ENCODE measurements around the gene BTD. TPM values are rescaled to one million over a fixed set of nuclear protein-coding genes. Genes with fewer than 3 reads are reported as not detected.
"Not testable (repeated sequence)": the region's sequence is repeated elsewhere in the genome, so short reads cannot be mapped to it uniquely, and the experiment has no call there.

The BTD gene
- total RNA-seq, 4 donors from 2014 or later = 20.5 to 53.9 (median 44.6) TPM

DNA sequence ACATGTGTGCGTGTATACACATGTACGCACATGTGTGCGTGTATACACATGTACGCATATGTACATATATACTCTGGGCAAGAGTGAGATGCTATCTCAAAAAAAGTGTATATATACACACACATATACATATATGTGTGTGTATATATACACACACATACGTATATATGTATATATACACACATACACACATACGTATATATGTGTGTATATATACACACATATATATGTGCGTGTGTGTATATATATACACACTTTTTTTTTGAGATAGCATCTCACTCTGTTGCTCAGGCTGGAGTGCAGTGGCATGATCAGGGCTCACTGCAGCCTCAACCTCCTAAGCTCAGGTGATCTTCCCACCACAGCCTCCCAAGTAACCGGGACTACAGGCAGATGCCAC lies 8.6 kb upstream of the BTD start:
- no peaks in the 10 kb centered on the region for H3K9me3 ChIP-seq
- TF ChIP-seq, protein P1, sequence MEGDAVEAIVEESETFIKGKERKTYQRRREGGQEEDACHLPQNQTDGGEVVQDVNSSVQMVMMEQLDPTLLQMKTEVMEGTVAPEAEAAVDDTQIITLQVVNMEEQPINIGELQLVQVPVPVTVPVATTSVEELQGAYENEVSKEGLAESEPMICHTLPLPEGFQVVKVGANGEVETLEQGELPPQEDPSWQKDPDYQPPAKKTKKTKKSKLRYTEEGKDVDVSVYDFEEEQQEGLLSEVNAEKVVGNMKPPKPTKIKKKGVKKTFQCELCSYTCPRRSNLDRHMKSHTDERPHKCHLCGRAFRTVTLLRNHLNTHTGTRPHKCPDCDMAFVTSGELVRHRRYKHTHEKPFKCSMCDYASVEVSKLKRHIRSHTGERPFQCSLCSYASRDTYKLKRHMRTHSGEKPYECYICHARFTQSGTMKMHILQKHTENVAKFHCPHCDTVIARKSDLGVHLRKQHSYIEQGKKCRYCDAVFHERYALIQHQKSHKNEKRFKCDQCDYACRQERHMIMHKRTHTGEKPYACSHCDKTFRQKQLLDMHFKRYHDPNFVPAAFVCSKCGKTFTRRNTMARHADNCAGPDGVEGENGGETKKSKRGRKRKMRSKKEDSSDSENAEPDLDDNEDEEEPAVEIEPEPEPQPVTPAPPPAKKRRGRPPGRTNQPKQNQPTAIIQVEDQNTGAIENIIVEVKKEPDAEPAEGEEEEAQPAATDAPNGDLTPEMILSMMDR (IDR thresholded peaks at IDR 0.05) = no peak
- TF ChIP-seq POLR2AphosphoS5 (IDR thresholded peaks at IDR 0.05) = no peak
- TF ChIP-seq POLR2A (IDR thresholded peaks at IDR 0.05) = no peak
- no peak for TF ChIP-seq EP300 (IDR thresholded peaks at IDR 0.05)
- peaks cover 0 to 2% (median 0%) of the 10 kb centered on the region in 3 donors for H3K4me1 ChIP-seq
- 68 to 94% methylated on average over 5 to 8 of the region's 8 CpGs for WGBS, 2 donors (ENCODE audit: low coverage in 1 of 2)
- H3K36me3 ChIP-seq = peaks cover 0 to 87% of the 10 kb centered on the region in 2 donors
- H3K27me3 ChIP-seq = no peaks in the 10 kb centered on the region
- H3K4me3 ChIP-seq = no peak overlapping the region
- H3K27ac ChIP-seq = no peak overlapping the region
- no peak for ATAC-seq

DNA sequence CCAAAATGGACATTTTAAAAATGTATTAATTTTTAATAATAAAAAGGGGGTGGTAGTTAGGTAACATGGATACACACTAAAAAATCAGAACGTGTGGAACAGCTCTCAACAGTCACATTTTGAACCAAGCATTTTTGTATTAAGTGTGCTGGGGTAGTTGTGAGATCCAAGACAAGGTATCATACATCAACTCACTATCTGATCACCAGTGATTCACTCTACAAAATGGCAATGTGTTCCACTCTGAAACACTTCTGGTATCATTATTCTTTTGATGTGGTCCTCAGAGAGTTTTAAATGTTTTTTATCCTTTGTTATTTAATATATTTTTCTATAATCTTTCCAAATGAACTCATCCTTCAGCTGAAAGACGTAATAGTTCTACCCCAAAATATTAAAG lies 5.6 kb upstream of the BTD start:
- Histone ChIP-seq H3K4me3 (no peak overlapping the region), H3K9me3 (no peaks in the 10 kb centered on the region), H3K4me1 (peaks cover 6 to 32% (median 7%) of the 10 kb centered on the region in 3 donors), H3K27ac (no peak overlapping the region), H3K36me3 (peaks cover 0 to 79% of the 10 kb centered on the region in 2 donors), H3K27me3 (no peaks in the 10 kb centered on the region)
- WGBS, 2 donors (ENCODE audit: low coverage in 1 of 2) = 65 to 93% methylated on average over 2 of the region's 2 CpGs
- TF ChIP-seq POLR2AphosphoS5 (IDR thresholded peaks at IDR 0.05) = no peak
- TF ChIP-seq POLR2A (IDR thresholded peaks at IDR 0.05) = no peak
- no peak for TF ChIP-seq EP300 (IDR thresholded peaks at IDR 0.05)
- TF ChIP-seq, protein P1 (IDR thresholded peaks at IDR 0.05) = no peak
- ATAC-seq = no peak

DNA sequence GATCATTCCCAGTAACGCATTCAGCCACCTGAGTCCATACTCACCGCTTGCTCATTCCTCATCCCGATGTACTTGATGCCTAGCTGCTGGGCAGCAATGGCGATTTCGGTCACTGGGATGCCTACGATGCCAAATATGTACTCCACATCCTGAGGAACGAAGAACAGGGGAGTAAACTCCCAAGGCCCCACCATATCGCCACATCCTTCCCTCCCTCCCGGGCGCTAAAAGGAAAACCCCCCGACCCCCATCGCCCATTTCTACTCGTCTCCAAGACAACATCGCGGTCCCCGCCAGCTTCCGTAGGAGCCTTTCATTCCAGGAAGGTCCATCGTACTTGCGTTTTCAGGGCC lies 523 bp upstream of the BTD start:
- no peaks in the 10 kb centered on the region for H3K27me3 ChIP-seq
- 0% methylated on average over 11 of the region's 19 CpGs; no CpG with 5 or more reads in 1 of the 2 donors for WGBS, 2 donors (ENCODE audit: low coverage in 1 of 2)
- ATAC-seq = peak; percentile 2
- H3K27ac ChIP-seq = peak overlapping the region; percentile 77 to 92 (median 88)
- TF ChIP-seq POLR2AphosphoS5 (IDR thresholded peaks at IDR 0.05) (no peak), EP300 (IDR thresholded peaks at IDR 0.05) (no peak), POLR2A (IDR thresholded peaks at IDR 0.05) (no peak)
- TF ChIP-seq, protein P1 (IDR thresholded peaks at IDR 0.05) = no peak
- H3K9me3 ChIP-seq = no peaks in the 10 kb centered on the region
- peaks cover 0 to 41% of the 10 kb centered on the region in 2 donors for H3K36me3 ChIP-seq
- peaks cover 11 to 57% (median 14%) of the 10 kb centered on the region in 3 donors for H3K4me1 ChIP-seq
- H3K4me3 ChIP-seq = peak overlapping the region; percentile 90 to 96

DNA sequence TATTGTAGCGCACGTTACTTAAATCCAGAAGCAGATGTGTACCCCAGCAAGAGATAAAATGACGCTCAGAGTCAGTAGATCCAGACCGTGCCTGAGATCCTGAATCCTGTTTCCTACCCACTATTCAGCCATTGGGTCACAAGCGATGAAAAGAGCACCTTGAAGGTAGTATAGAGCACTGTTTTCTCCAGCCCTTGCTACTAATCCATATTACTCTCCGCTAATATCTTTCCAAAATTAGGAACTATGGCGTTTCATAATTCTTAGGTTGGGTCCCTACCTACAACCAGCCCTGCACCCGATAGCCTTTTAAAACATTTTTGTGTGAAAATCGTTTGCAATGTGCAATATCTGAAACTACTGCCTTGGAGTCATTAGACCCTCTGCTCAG lies 596 bp downstream of the BTD start:
- Histone ChIP-seq H3K36me3 (peaks cover 0 to 30% of the 10 kb centered on the region in 2 donors), H3K4me3 (peak overlapping the region; percentile 90 to 96), H3K4me1 (peaks cover 14 to 68% (median 16%) of the 10 kb centered on the region in 3 donors), H3K27ac (peak overlapping the region; percentile 88 to 96 (median 90)), H3K9me3 (no peaks in the 10 kb centered on the region), H3K27me3 (no peaks in the 10 kb centered on the region)
- ATAC-seq = peak; percentile 8
- TF ChIP-seq, protein P1 (IDR thresholded peaks at IDR 0.05) = no peak
- no peak for TF ChIP-seq POLR2AphosphoS5 (IDR thresholded peaks at IDR 0.05)
- no peak for TF ChIP-seq EP300 (IDR thresholded peaks at IDR 0.05)
- no peak for TF ChIP-seq POLR2A (IDR thresholded peaks at IDR 0.05)
- WGBS, 2 donors (ENCODE audit: low coverage in 1 of 2) = 1 to 3% methylated on average over 9 of the region's 9 CpGs

DNA sequence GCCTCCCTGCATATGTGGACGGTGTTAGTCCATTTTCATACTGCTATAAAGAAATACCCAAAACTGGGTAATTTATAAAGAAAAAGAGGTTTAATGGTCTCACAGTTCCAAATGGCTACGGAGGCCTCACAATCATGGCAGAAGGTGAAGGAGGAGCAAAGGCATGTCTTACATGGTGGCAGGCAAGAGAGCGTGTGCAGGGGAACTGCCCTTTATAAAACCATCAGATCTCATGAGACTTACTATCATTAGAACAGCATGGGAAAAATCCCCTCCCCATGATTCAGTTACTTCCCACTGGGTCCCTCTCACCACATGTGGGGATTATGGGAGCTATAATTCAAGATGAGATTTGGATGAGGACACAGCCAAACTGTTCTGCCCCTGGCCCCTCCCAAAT lies 1.3 kb downstream of the BTD start:
- not testable (repeated sequence) for H3K27me3 ChIP-seq, H3K9me3 ChIP-seq, ATAC-seq
- H3K4me1 ChIP-seq = peaks cover 17 to 75% (median 20%) of the 10 kb centered on the region in 3 donors
- H3K36me3 ChIP-seq = peaks cover 0 to 24% of the 10 kb centered on the region in 2 donors
- peak overlapping the region in 3 of 4 donors; percentile 88 to 92 (median 88) for H3K27ac ChIP-seq
- 68 to 98% methylated on average over 2 to 3 of the region's 3 CpGs for WGBS, 2 donors (ENCODE audit: low coverage in 1 of 2)
- peak overlapping the region; percentile 90 to 96 for H3K4me3 ChIP-seq

DNA sequence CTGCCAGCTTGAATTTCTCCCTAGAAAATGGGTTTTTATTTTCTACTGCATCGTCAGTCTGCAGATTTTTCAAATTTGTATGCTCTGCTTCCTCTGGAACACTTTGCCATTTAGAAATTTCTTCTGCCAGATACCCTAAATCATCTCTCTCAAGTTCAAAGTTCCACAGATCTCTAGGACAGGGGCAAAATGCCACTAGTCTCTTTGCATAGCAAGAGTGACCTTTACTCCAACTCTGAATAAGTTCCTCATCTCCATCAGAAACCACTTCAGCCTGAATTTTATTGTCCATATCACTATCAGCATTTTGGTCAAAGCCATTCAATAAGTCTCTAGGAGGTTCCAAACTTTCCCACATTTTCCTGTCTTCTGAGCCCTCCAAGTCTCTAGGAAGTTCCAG lies 3.0 kb downstream of the BTD start:
- H3K4me1 ChIP-seq = peaks cover 18 to 66% (median 21%) of the 10 kb centered on the region in 3 donors
- H3K36me3 ChIP-seq, H3K27me3 ChIP-seq, H3K4me3 ChIP-seq, H3K9me3 ChIP-seq, ATAC-seq, H3K27ac ChIP-seq: not testable (repeated sequence)
- WGBS, 2 donors (ENCODE audit: low coverage in 1 of 2) = 83 to 86% methylated on average over 1 of the region's 1 CpG
